Endodermal cell (in vitro differentiated cells): ENCODE results near the gene SLC25A52. TPM values are rescaled to one million over a fixed set of nuclear protein-coding genes. Genes with fewer than 3 reads are reported as not detected.

Experiments used
- DNase-seq: peaks from one replicate; pipeline ENCODE4 v3.0.0-alpha.2; 2017
- H3K27ac ChIP-seq: 2 replicates; pipeline ENCODE4 v1.5.1; 2013; ENCODE audit warnings: mild to moderate bottlenecking, low read depth, low read length, moderate library complexity
- H3K27me3 ChIP-seq: 2 replicates; pipeline ENCODE4 v1.6.1; 2013; ENCODE audit warnings: mild to moderate bottlenecking, low read length, moderate library complexity; ENCODE audit not compliant: insufficient read depth, control insufficient read depth, poor library complexity, severe bottlenecking
- H3K36me3 ChIP-seq: 2 replicates; pipeline ENCODE4 v1.7.0; 2013; ENCODE audit warnings: mild to moderate bottlenecking, low read length, moderate library complexity; ENCODE audit not compliant: control insufficient read depth, insufficient read depth
- H3K4me1 ChIP-seq: one replicate; pipeline ENCODE4 v1.7.0; 2013; ENCODE audit warnings: low read length; ENCODE audit not compliant: control insufficient read depth, insufficient read depth
- H3K4me3 ChIP-seq: 2 replicates; pipeline ENCODE4 v1.5.1; 2013; ENCODE audit warnings: mild to moderate bottlenecking, low read length, moderate library complexity
- H3K9ac ChIP-seq: 2 replicates; pipeline ENCODE4 v1.6.1; 2013; ENCODE audit warnings: mild to moderate bottlenecking, low read length, moderate library complexity; ENCODE audit not compliant: poor library complexity, severe bottlenecking; ENCODE audit errors: extremely low read depth
- H3K9me3 ChIP-seq: 2 replicates; pipeline ENCODE4 v1.6.1; 2013; ENCODE audit warnings: mild to moderate bottlenecking, low read length, moderate library complexity; ENCODE audit not compliant: control insufficient read depth
- H3K27ac Mint-ChIP-seq: 2 replicates; pipeline ENCODE4 v1.8.0; 2020; ENCODE audit warnings: mixed read lengths
- H3K27me3 Mint-ChIP-seq: 2 replicates; pipeline ENCODE4 v1.8.0; 2021; ENCODE audit warnings: mild to moderate bottlenecking, mixed read lengths; ENCODE audit not compliant: insufficient read depth
- H3K36me3 Mint-ChIP-seq: 2 replicates; pipeline ENCODE4 v1.8.0; 2020; ENCODE audit warnings: low read depth, mixed read lengths
- H3K4me1 Mint-ChIP-seq: 2 replicates; pipeline ENCODE4 v1.8.0; 2020; ENCODE audit warnings: mixed read lengths
- H3K4me3 Mint-ChIP-seq: 2 replicates; pipeline ENCODE4 v1.8.0; 2020; ENCODE audit warnings: mild to moderate bottlenecking, moderate library complexity, mixed read lengths
- H3K9me3 Mint-ChIP-seq: 2 replicates; pipeline ENCODE4 v1.8.0; 2020; ENCODE audit warnings: mild to moderate bottlenecking, mixed read lengths
- WGBS, 2 experiments: methylation state at CpG; one replicate each; pipeline versions ENCODE4 v1.1.5 to v1.1.7; 2013; ENCODE audit warnings: missing lambda C conversion rate in 2 of 2, mixed read lengths in 1 of 2; ENCODE audit not compliant: insufficient coverage in 1 of 2, insufficient read length in 1 of 2; 5-methylcytosine and 5-hydroxymethylcytosine counted together
- total RNA-seq, 2 donors: library from RNA; stranded (reverse); fragmentation: NEBNext Ultra II Directional in 1 of 2; extraction: Animal tissue kit (Norgen Biotek cat#: 25700) in 1 of 2; gene quantifications; 2 replicates in 1 of 2; 3 replicates in 1 of 2; pipeline ENCODE4 v1.2.1, GENCODE V29; 2021
- TF ChIP-seq, protein P1 (sequence below): fragments of 200-600 bp; sonication (generic); conservative IDR thresholded peaks from 2 replicates; pipeline ENCODE4 v1.5.0; 2021; ENCODE audit warnings: antibody characterized with exemption, mild to moderate bottlenecking

Gene SLC25A52
- total RNA-seq, 2 donors from 2014 or later = 0.46 to 1.1 TPM

DNA sequence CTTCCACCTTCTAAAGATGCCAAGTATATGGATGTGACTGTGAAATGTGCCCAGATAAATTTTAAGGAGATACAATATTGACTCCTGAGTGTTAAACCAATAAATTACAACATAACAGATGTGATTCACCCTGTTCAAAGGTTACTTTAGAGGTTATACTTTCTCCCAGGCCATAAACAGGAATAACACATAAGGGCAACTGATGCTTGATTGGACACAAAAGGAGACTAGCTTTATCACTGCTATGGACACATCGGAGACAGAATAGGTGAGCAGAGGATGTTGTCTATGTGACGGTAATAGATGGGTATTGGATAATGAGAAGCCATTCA is 31.9 kb upstream of the SLC25A52 start:
- Histone ChIP-seq H3K4me3 (no peak overlapping the region), H3K27me3 (no peaks in the 10 kb centered on the region), H3K9ac (no peak overlapping the region), H3K36me3 (no peaks in the 10 kb centered on the region), H3K9me3 (no peaks in the 10 kb centered on the region), H3K27ac (no peak overlapping the region), H3K4me1 (no peaks in the 10 kb centered on the region)
- Mint-ChIP-seq H3K9me3 (peaks cover 15% of the 10 kb centered on the region), H3K4me1 (peaks cover 14% of the 10 kb centered on the region), H3K4me3 (no peak overlapping the region), H3K36me3 (peaks cover 13% of the 10 kb centered on the region), H3K27ac (no peak overlapping the region), H3K27me3 (peaks cover 2% of the 10 kb centered on the region)
- 97 to 100% methylated on average over 2 of the region's 2 CpGs for WGBS, 2 experiments
- DNase-seq = no peak
- TF ChIP-seq, protein P1, sequence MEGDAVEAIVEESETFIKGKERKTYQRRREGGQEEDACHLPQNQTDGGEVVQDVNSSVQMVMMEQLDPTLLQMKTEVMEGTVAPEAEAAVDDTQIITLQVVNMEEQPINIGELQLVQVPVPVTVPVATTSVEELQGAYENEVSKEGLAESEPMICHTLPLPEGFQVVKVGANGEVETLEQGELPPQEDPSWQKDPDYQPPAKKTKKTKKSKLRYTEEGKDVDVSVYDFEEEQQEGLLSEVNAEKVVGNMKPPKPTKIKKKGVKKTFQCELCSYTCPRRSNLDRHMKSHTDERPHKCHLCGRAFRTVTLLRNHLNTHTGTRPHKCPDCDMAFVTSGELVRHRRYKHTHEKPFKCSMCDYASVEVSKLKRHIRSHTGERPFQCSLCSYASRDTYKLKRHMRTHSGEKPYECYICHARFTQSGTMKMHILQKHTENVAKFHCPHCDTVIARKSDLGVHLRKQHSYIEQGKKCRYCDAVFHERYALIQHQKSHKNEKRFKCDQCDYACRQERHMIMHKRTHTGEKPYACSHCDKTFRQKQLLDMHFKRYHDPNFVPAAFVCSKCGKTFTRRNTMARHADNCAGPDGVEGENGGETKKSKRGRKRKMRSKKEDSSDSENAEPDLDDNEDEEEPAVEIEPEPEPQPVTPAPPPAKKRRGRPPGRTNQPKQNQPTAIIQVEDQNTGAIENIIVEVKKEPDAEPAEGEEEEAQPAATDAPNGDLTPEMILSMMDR = no peak

DNA sequence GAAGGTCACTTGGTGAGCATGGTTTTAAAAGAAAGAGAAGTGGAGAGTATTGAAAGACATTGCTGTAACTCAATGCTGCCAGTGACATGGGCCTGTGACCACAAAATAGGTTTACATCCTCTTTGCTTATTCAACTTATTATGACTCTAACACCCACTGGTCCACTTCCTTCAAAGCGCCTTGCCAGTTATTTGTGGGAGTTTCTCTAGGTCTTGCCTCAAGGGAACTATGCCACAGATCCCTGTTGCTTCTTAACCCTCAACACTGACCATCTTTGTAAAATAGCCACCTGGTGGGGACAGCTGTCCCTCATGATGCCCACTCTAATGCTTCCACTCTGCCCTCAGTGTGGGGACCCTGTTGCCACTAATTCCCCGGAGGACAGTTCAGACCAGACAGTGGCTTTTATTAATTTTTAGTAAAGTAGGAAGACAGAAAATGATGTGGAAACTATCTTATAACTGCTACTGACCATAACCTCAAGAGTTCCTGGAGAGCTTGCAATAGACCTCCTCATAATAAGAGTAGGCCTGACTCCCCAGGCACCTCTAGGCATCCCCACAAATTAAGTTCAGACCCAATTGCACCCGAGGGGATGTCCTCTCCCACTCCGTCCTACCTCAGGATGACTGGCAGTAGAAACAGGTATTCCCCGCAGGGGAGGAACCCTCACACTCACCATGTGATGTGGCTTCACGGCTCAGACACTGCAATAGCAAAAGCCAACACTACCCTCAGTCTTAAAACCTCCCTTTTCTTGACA is 31.3 kb upstream of the SLC25A52 start:
- Histone ChIP-seq H3K36me3 (no peaks in the 10 kb centered on the region), H3K9me3 (no peaks in the 10 kb centered on the region), H3K4me1 (no peaks in the 10 kb centered on the region), H3K27ac (no peak overlapping the region), H3K9ac (no peak overlapping the region), H3K4me3 (no peak overlapping the region), H3K27me3 (no peaks in the 10 kb centered on the region)
- no peak for DNase-seq
- peaks cover 2% of the 10 kb centered on the region for H3K27me3 Mint-ChIP-seq
- no peak overlapping the region for H3K27ac Mint-ChIP-seq
- peaks cover 15% of the 10 kb centered on the region for H3K9me3 Mint-ChIP-seq
- no peak overlapping the region for H3K4me3 Mint-ChIP-seq
- WGBS, 2 experiments = 87 to 93% methylated on average over 3 to 6 of the region's 6 CpGs
- peaks cover 9% of the 10 kb centered on the region for H3K36me3 Mint-ChIP-seq
- TF ChIP-seq, protein P1 = no peak
- peaks cover 10% of the 10 kb centered on the region for H3K4me1 Mint-ChIP-seq

DNA sequence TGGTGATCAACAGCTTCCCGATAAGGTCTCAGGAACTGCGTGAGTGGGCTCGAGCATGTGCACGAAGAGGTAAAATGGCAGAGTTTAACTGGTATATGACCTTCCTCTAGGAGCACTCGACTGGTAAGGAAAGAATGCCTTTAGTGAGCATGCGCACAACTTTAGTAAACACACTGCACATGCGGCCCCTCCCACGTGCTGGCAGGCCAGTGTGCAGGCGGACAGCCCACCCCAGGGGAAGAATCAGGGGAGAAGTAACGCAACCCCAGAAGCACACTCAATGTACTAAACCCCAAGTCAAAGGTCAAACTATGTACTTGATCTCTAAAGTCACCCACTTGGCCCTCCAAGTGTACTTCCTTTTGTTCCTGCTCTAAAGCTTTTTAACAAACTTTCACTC is 28.7 kb upstream of the SLC25A52 start:
- H3K27me3 Mint-ChIP-seq = peaks cover 2% of the 10 kb centered on the region
- peaks cover 9% of the 10 kb centered on the region for H3K9me3 Mint-ChIP-seq
- H3K27ac Mint-ChIP-seq = no peak overlapping the region
- Histone ChIP-seq H3K36me3 (no peaks in the 10 kb centered on the region), H3K9ac (no peak overlapping the region), H3K4me1 (no peaks in the 10 kb centered on the region), H3K4me3 (no peak overlapping the region), H3K27me3 (no peaks in the 10 kb centered on the region), H3K9me3 (peaks cover 2% of the 10 kb centered on the region), H3K27ac (no peak overlapping the region)
- 94 to 95% methylated on average over 6 to 10 of the region's 10 CpGs for WGBS, 2 experiments
- TF ChIP-seq, protein P1 = no peak
- H3K4me3 Mint-ChIP-seq = no peak overlapping the region
- DNase-seq = no peak
- H3K36me3 Mint-ChIP-seq = peaks cover 7% of the 10 kb centered on the region
- peaks cover 5% of the 10 kb centered on the region for H3K4me1 Mint-ChIP-seq
